Measurements from ENCODE around the gene GYG2.

GRCh38 chrX:2789569-2789968 lies 39.2 kb upstream of the GYG2 start:
- TF ChIP-seq, protein P1, sequence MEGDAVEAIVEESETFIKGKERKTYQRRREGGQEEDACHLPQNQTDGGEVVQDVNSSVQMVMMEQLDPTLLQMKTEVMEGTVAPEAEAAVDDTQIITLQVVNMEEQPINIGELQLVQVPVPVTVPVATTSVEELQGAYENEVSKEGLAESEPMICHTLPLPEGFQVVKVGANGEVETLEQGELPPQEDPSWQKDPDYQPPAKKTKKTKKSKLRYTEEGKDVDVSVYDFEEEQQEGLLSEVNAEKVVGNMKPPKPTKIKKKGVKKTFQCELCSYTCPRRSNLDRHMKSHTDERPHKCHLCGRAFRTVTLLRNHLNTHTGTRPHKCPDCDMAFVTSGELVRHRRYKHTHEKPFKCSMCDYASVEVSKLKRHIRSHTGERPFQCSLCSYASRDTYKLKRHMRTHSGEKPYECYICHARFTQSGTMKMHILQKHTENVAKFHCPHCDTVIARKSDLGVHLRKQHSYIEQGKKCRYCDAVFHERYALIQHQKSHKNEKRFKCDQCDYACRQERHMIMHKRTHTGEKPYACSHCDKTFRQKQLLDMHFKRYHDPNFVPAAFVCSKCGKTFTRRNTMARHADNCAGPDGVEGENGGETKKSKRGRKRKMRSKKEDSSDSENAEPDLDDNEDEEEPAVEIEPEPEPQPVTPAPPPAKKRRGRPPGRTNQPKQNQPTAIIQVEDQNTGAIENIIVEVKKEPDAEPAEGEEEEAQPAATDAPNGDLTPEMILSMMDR (IDR thresholded peaks at IDR 0.05 in 2 of 3, conservative IDR thresholded peaks at IDR 0.05 in 1 of 3; ENCODE audit: borderline replicate concordance in 1 of 3, insufficient read depth in 1 of 3, low read depth in 2 of 3, low read length in 2 of 3) = no peak
- TF ChIP-seq POLR2AphosphoS5 (IDR thresholded peaks at IDR 0.05; ENCODE audit: low read depth, low read length) (no peak), POLR2A (IDR thresholded peaks at IDR 0.05; ENCODE audit: borderline replicate concordance, extremely low read depth, insufficient read depth, insufficient read length) (no peak), RAD21 (IDR thresholded peaks at IDR 0.05; ENCODE audit: low read depth) (no peak), EZH2 (IDR thresholded peaks at IDR 0.05) (no peak), EZH2phosphoT487 (IDR thresholded peaks at IDR 0.05; ENCODE audit: borderline replicate concordance) (no peak), SIN3A (IDR thresholded peaks at IDR 0.05; ENCODE audit: low read depth) (no peak), ATF3 (IDR thresholded peaks at IDR 0.05) (no peak), CEBPB (IDR thresholded peaks at IDR 0.05; ENCODE audit: low read depth) (no peak), REST (IDR thresholded peaks at IDR 0.05; ENCODE audit: low read depth) (no peak), ZNF274 (IDR thresholded peaks at IDR 0.05; ENCODE audit: low read depth, low read length) (no peak), JUND (IDR thresholded peaks at IDR 0.05) (no peak)
- TF ChIP-seq, protein P2, sequence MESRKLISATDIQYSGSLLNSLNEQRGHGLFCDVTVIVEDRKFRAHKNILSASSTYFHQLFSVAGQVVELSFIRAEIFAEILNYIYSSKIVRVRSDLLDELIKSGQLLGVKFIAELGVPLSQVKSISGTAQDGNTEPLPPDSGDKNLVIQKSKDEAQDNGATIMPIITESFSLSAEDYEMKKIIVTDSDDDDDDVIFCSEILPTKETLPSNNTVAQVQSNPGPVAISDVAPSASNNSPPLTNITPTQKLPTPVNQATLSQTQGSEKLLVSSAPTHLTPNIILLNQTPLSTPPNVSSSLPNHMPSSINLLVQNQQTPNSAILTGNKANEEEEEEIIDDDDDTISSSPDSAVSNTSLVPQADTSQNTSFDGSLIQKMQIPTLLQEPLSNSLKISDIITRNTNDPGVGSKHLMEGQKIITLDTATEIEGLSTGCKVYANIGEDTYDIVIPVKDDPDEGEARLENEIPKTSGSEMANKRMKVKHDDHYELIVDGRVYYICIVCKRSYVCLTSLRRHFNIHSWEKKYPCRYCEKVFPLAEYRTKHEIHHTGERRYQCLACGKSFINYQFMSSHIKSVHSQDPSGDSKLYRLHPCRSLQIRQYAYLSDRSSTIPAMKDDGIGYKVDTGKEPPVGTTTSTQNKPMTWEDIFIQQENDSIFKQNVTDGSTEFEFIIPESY (IDR thresholded peaks at IDR 0.05; ENCODE audit: extremely low read depth, insufficient replicate concordance, low read length) = no peak
- TF ChIP-seq, protein P3, sequence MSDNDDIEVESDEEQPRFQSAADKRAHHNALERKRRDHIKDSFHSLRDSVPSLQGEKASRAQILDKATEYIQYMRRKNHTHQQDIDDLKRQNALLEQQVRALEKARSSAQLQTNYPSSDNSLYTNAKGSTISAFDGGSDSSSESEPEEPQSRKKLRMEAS (IDR thresholded peaks at IDR 0.05) = no peak

All from HCT116 (cell line).